ENCODE data around the gene RELT. TPM values are rescaled to one million over a fixed set of nuclear protein-coding genes. Genes with fewer than 3 reads are reported as not detected.

RELT gene
- total and polyA plus RNA-seq, 2 of the 13 experiments (the other 11 are each of a cell fraction or from before 2014, with no cell fraction given): 2.5 to 4.7 TPM

- no peak for DNase-seq (ENCODE audit: low spot score)
- Histone ChIP-seq H3K4me3 (replicated peaks in 1 of 3; ENCODE audit: insufficient read depth in 1 of 3, low read depth in 2 of 3, low read length in 3 of 3) (no peak overlapping the region), H3K79me2 (ENCODE audit: insufficient read depth, low read length) (peaks cover 20% of the 10 kb centered on the region), H3K4me1 (ENCODE audit: insufficient read depth, low read length) (peaks cover 37% of the 10 kb centered on the region), H3K9ac (ENCODE audit: insufficient read depth, low read depth, low read length) (no peak overlapping the region), H3K9me3 (ENCODE audit: low read length) (no peaks in the 10 kb centered on the region), H2AFZ (ENCODE audit: low read length) (no peak overlapping the region), H3K36me3 (replicated peaks in 1 of 2; ENCODE audit: control insufficient read depth in 1 of 2, insufficient read depth in 2 of 2, low read length in 2 of 2) (no peaks in the 10 kb centered on the region), H3K27ac (ENCODE audit: extremely low read length, insufficient read depth, low read length) (no peak overlapping the region), H3K27me3 (ENCODE audit: control insufficient read depth in 1 of 2, insufficient read depth in 2 of 2, low read length in 2 of 2) (peaks cover 0 to 1% of the 10 kb centered on the region in 2 experiments; a peak in 1 of 5 replicates), H3K4me2 (ENCODE audit: low read depth, low read length) (no peak overlapping the region), H4K20me1 (ENCODE audit: insufficient read depth, low read length) (no peaks in the 10 kb centered on the region)
- intact Hi-C loops (cut with micrococcal nuclease; ENCODE audit: unreplicated experiment) (no loop called here), in situ Hi-C loops (cut with HindIII; ENCODE audit: extremely low pct_ligation_motif_present, low pct_unique_long_range_greater_than_20kb) (no loop called here)
- BruUV-seq (replicated peaks): no TSS peak
- ATAC-seq: no peak
- ChIA-PET POLR2A (no interaction called here), CTCF (ENCODE audit: low intra/inter-chr PET ratio, low total read pairs) (no interaction called here)
- WGBS (ENCODE audit: low lambda C conversion rate): 88% methylated on average over 9 of the region's 10 CpGs
- TF ChIP-seq U2AF1 (optimal IDR thresholded peaks at IDR 0.05; ENCODE audit: low read depth, low read length): no peak
- no peak for FAIRE-seq
Observed at GRCh38 chr11:73379189-73379880, 3.1 kb downstream of the RELT start.

DNA sequence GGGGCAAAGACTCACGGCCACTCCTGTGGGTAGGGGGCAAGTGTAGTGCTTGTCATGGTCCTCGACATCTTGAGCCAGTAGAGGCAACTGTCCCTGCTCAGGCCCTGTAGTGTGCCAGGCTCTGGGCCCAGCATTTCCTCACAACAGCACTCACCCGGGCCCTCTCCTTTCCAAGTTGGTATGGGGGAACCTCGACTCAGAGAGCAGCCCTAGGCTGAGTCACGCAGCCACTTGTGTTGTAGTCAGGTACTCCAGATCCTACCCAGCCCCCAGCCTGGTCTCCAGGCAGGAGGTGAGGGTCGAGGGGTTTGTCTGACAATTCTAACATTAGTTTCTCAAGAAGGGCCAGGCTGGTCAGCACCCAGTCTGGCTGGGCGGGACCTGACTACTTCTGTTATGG, 4.1 kb downstream of the RELT start:
- Histone ChIP-seq H3K79me2 (ENCODE audit: insufficient read depth, low read length) (peaks cover 23% of the 10 kb centered on the region), H3K4me1 (ENCODE audit: insufficient read depth, low read length) (peaks cover 31% of the 10 kb centered on the region), H3K27ac (ENCODE audit: extremely low read length, insufficient read depth, low read length) (no peak overlapping the region), H4K20me1 (ENCODE audit: insufficient read depth, low read length) (no peaks in the 10 kb centered on the region), H3K9ac (ENCODE audit: insufficient read depth, low read depth, low read length) (no peak overlapping the region), H3K4me2 (ENCODE audit: low read depth, low read length) (no peak overlapping the region), H3K27me3 (ENCODE audit: control insufficient read depth in 1 of 2, insufficient read depth in 2 of 2, low read length in 2 of 2) (no peaks in the 10 kb centered on the region; a peak in 1 of 5 replicates), H3K4me3 (replicated peaks in 1 of 3; ENCODE audit: insufficient read depth in 1 of 3, low read depth in 2 of 3, low read length in 3 of 3) (no peak overlapping the region), H3K36me3 (replicated peaks in 1 of 2; ENCODE audit: control insufficient read depth in 1 of 2, insufficient read depth in 2 of 2, low read length in 2 of 2) (no peaks in the 10 kb centered on the region), H2AFZ (ENCODE audit: low read length) (no peak overlapping the region), H3K9me3 (ENCODE audit: low read length) (no peaks in the 10 kb centered on the region)
- WGBS (ENCODE audit: low lambda C conversion rate): 95% methylated on average over 4 of the region's 7 CpGs
- intact Hi-C loops (cut with micrococcal nuclease; ENCODE audit: unreplicated experiment): no loop called here
- in situ Hi-C loops (cut with HindIII; ENCODE audit: extremely low pct_ligation_motif_present, low pct_unique_long_range_greater_than_20kb): no loop called here
- ChIA-PET CTCF (ENCODE audit: low intra/inter-chr PET ratio, low total read pairs) (no interaction called here), POLR2A (no interaction called here)
- no peak for DNase-seq (ENCODE audit: low spot score)
- no TSS peak for BruUV-seq (replicated peaks)
- no peak for FAIRE-seq
- no peak for ATAC-seq
- TF ChIP-seq E2F5 (CRISPR knock-in tag; conservative IDR thresholded peaks at IDR 0.05) (no peak), FLYWCH1 (CRISPR knock-in tag; IDR thresholded peaks at IDR 0.05) (no peak), ZNF205 (CRISPR knock-in tag; IDR thresholded peaks at IDR 0.05) (no peak), ZNF180 (CRISPR knock-in tag; IDR thresholded peaks at IDR 0.05; ENCODE audit: borderline replicate concordance, low read depth) (no peak)
